HL-60 (cell line): ENCODE measurements around the gene B2M.

Experiments
- TF ChIP-seq, protein P1 (sequence below): IDR thresholded peaks from one replicate; pipeline ENCODE4 v1.5.1; 2011; ENCODE audit warnings: low read length, control low read depth, inconsistent platforms; ENCODE audit not compliant: insufficient read depth
- TF ChIP-seq, protein P2 (sequence below): IDR thresholded peaks from 2 replicates; pipeline ENCODE4 v1.6.1; 2012; ENCODE audit warnings: low read depth; ENCODE audit not compliant: insufficient replicate concordance

DNA sequence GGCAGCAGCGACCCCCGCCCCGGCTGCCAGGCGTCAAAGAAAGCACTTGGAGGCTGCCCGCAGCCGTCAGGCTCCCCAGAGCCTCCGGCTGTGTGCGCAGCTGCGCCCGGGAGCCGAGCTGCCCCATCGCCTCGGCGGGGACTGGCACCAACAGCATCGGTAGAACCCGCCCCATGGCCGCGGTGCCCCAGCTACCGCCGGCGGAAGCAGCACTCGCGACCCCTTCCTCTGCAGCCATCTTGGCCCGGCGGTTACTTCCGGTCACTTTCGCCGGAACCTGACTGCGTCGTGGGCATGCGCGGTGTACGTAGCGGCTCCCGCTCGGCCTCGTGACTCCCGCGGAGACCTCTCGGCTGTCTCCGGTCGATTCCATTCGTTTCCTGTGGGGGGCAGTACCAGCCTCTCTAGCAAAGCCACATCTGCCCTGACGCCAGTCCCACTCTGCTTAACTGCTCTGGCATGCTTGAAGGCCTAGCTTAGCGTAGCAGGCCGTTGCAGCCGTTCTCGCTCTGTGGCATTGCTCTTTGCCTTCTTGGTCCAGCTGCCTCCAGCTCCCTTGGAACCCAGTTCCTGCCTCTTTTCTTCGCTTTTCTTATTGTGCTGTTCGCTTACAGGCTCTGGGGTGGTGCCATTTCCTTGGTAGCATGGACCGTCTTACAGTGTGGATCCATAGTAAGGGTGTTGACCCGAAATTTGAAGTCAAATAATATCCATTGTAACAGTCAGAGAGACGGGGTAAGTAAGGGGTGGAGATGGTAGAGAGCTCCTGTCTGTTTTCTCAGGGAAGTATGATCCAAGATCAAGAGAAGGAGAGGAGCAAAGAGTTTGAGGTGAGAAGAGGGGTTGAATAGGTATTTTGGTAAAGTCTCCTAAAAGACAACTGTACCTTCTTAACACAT is 47.7 kb upstream of the B2M start, which contains the start of gene SPG11:
- TF ChIP-seq, protein P1, sequence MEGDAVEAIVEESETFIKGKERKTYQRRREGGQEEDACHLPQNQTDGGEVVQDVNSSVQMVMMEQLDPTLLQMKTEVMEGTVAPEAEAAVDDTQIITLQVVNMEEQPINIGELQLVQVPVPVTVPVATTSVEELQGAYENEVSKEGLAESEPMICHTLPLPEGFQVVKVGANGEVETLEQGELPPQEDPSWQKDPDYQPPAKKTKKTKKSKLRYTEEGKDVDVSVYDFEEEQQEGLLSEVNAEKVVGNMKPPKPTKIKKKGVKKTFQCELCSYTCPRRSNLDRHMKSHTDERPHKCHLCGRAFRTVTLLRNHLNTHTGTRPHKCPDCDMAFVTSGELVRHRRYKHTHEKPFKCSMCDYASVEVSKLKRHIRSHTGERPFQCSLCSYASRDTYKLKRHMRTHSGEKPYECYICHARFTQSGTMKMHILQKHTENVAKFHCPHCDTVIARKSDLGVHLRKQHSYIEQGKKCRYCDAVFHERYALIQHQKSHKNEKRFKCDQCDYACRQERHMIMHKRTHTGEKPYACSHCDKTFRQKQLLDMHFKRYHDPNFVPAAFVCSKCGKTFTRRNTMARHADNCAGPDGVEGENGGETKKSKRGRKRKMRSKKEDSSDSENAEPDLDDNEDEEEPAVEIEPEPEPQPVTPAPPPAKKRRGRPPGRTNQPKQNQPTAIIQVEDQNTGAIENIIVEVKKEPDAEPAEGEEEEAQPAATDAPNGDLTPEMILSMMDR = peak; percentile 86
- TF ChIP-seq, protein P2, sequence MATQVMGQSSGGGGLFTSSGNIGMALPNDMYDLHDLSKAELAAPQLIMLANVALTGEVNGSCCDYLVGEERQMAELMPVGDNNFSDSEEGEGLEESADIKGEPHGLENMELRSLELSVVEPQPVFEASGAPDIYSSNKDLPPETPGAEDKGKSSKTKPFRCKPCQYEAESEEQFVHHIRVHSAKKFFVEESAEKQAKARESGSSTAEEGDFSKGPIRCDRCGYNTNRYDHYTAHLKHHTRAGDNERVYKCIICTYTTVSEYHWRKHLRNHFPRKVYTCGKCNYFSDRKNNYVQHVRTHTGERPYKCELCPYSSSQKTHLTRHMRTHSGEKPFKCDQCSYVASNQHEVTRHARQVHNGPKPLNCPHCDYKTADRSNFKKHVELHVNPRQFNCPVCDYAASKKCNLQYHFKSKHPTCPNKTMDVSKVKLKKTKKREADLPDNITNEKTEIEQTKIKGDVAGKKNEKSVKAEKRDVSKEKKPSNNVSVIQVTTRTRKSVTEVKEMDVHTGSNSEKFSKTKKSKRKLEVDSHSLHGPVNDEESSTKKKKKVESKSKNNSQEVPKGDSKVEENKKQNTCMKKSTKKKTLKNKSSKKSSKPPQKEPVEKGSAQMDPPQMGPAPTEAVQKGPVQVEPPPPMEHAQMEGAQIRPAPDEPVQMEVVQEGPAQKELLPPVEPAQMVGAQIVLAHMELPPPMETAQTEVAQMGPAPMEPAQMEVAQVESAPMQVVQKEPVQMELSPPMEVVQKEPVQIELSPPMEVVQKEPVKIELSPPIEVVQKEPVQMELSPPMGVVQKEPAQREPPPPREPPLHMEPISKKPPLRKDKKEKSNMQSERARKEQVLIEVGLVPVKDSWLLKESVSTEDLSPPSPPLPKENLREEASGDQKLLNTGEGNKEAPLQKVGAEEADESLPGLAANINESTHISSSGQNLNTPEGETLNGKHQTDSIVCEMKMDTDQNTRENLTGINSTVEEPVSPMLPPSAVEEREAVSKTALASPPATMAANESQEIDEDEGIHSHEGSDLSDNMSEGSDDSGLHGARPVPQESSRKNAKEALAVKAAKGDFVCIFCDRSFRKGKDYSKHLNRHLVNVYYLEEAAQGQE = no peak
